ENCODE data around the gene FOXRED2. TPM values are rescaled to one million over a fixed set of nuclear protein-coding genes. Genes with fewer than 3 reads are reported as not detected.
"Not testable (repeated sequence)": the region's sequence is repeated elsewhere in the genome, so short reads cannot be mapped to it uniquely, and the experiment has no call there.

Gene FOXRED2
- polyA plus RNA-seq, 4 donors, result 23.8 to 27.4 (median 24.9) TPM

GRCh38 chr22:36452978-36453607 lies 53.7 kb downstream of the FOXRED2 start:
- DNase-seq (ENCODE audit: low read depth in 4 of 4, low spot score in 3 of 4), result not testable (repeated sequence)

- DNase-seq (ENCODE audit: low read depth in 4 of 4, low spot score in 3 of 4), result no peak
Measured at GRCh38 chr22:36452250-36452977, 54.4 kb downstream of the FOXRED2 start.

GRCh38 chr22:36450923-36451322 lies 55.9 kb downstream of the FOXRED2 start:
- DNase-seq (ENCODE audit: low read depth in 4 of 4, low spot score in 3 of 4), result not testable (repeated sequence)

- DNase-seq (ENCODE audit: low read depth in 4 of 4, low spot score in 3 of 4), result no peak
Measured at GRCh38 chr22:36449596-36450175, 57.2 kb downstream of the FOXRED2 start.

GRCh38 chr22:36447632-36448031 lies 59.2 kb downstream of the FOXRED2 start:
- DNase-seq (ENCODE audit: low read depth in 4 of 4, low spot score in 3 of 4), result no peak

- no peak for DNase-seq (ENCODE audit: low read depth in 4 of 4, low spot score in 3 of 4)
Measured at GRCh38 chr22:36445158-36445668, 61.6 kb downstream of the FOXRED2 start.

GRCh38 chr22:36443198-36443770 lies 63.6 kb downstream of the FOXRED2 start:
- no peak for DNase-seq (ENCODE audit: low read depth in 4 of 4, low spot score in 3 of 4)

- DNase-seq (ENCODE audit: low read depth in 4 of 4, low spot score in 3 of 4), result no peak
Measured at GRCh38 chr22:36442506-36443197, 64.2 kb downstream of the FOXRED2 start.

GRCh38 chr22:36440429-36441002 lies 66.3 kb downstream of the FOXRED2 start:
- no peak for DNase-seq (ENCODE audit: low read depth in 4 of 4, low spot score in 3 of 4)

- DNase-seq (ENCODE audit: low read depth in 4 of 4, low spot score in 3 of 4), result no peak
Measured at GRCh38 chr22:36439481-36440271, 67.2 kb downstream of the FOXRED2 start.

Other genes with a start within 250 kb of the FOXRED2 start
- 100 to 1,000 TPM; 269 to 312 (median 292) TPM for gene MYH9, start 119.1 kb downstream of the FOXRED2 start, polyA plus RNA-seq (ENCODE audit: insufficient read length in 4 of 4)
- gene TXN2, start 25.4 kb downstream of the FOXRED2 start, polyA plus RNA-seq (ENCODE audit: insufficient read length in 4 of 4), result 100 to 1,000 TPM; 123 to 133 (median 130) TPM
- gene EIF3D, start 22.1 kb upstream of the FOXRED2 start, polyA plus RNA-seq (ENCODE audit: insufficient read length in 4 of 4), result 100 to 1,000 TPM; 262 to 280 (median 268) TPM
- gene CACNG2, start 196.7 kb upstream of the FOXRED2 start, polyA plus RNA-seq (ENCODE audit: insufficient read length in 4 of 4), result not detected

Measured in right renal pelvis (tissue), 4 donors.